Measurements from ENCODE around the gene NEK6.

NEK6 gene

GRCh38 chr9:124265551-124265950 lies 7.8 kb downstream of the NEK6 start:
- Histone ChIP-seq H3K9me3 (ENCODE audit: control insufficient read depth, insufficient read depth, low read length) (no peaks in the 10 kb centered on the region), H3K4me3 (ENCODE audit: low read length) (peak overlapping the region; percentile 52), H3F3A (ENCODE audit: control insufficient read depth, insufficient read depth) (peaks cover 11% of the 10 kb centered on the region)

DNA sequence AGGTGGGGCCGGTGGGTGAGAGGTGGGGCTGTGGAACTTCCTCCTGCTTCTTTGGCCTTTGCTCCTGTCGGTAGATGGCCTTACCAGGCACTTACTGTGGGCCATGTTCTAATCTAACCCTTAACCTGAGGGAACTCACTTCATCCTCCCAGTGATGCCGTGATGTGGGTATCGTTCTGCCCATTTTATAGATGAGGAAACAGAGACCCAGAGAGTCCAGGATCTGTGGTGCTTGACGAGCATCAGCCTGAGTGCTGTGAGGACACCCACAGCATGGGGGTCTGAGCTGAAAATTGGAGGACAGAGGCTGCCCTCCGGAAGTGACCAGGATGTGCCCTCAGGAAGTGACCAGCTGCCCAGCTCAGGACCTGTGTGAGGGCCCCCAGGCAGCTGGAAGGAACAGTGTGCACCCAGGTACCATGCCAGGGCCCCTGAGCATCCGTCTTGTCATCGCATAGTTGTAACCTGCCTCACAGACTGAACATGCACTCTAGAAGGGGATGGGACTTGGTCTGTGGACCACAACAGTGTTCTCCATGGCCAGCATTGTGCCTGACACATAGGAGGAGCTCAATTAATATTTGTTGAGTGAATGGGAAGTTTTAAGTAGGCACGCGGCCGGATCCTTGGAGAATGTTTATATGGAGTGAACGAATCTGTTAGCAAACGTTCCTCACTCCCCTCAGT lies 8.5 kb downstream of the NEK6 start:
- Histone ChIP-seq H3K4me1 (ENCODE audit: control insufficient read depth, low read length) (peaks cover 86% of the 10 kb centered on the region), H3K9me3 (ENCODE audit: control insufficient read depth, insufficient read depth, low read length) (no peaks in the 10 kb centered on the region), H3F3A (ENCODE audit: control insufficient read depth, insufficient read depth) (peaks cover 4% of the 10 kb centered on the region; the same call in 1 of the 2 replicates), H3K4me3 (ENCODE audit: low read length) (no peak overlapping the region), H3K79me2 (ENCODE audit: control insufficient read depth, low read length) (peaks cover 68% of the 10 kb centered on the region), H3K9me2 (replicated peaks; ENCODE audit: control insufficient read depth, low read length) (no peaks in the 10 kb centered on the region), H3K4me2 (ENCODE audit: low read length) (peak overlapping the region; percentile 82), H4K20me1 (ENCODE audit: control insufficient read depth, insufficient read depth, low read depth, low read length) (peaks cover 3% of the 10 kb centered on the region; the same call in 1 of the 2 replicates), H3K27ac (ENCODE audit: low read depth, low read length) (peak overlapping the region; percentile 77), H3K36me3 (ENCODE audit: control insufficient read depth, low read length) (no peaks in the 10 kb centered on the region; the same call in 1 of the 2 replicates), H3K27me3 (ENCODE audit: control insufficient read depth, low read length) (peaks cover 27% of the 10 kb centered on the region)
- no peak for TF ChIP-seq EZH2phosphoT487 (IDR thresholded peaks at IDR 0.05; ENCODE audit: borderline replicate concordance, low read length)
- TF ChIP-seq, protein P1, sequence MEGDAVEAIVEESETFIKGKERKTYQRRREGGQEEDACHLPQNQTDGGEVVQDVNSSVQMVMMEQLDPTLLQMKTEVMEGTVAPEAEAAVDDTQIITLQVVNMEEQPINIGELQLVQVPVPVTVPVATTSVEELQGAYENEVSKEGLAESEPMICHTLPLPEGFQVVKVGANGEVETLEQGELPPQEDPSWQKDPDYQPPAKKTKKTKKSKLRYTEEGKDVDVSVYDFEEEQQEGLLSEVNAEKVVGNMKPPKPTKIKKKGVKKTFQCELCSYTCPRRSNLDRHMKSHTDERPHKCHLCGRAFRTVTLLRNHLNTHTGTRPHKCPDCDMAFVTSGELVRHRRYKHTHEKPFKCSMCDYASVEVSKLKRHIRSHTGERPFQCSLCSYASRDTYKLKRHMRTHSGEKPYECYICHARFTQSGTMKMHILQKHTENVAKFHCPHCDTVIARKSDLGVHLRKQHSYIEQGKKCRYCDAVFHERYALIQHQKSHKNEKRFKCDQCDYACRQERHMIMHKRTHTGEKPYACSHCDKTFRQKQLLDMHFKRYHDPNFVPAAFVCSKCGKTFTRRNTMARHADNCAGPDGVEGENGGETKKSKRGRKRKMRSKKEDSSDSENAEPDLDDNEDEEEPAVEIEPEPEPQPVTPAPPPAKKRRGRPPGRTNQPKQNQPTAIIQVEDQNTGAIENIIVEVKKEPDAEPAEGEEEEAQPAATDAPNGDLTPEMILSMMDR (IDR thresholded peaks at IDR 0.05; ENCODE audit: low read depth, low read length, poor library complexity, severe bottlenecking) = no peak

More at GRCh38 chr9:124265551-124265950, 7.8 kb downstream of the NEK6 start:
- Histone ChIP-seq H3K4me1 (ENCODE audit: control insufficient read depth, low read length) (peaks cover 90% of the 10 kb centered on the region), H3K9me2 (replicated peaks; ENCODE audit: control insufficient read depth, low read length) (no peaks in the 10 kb centered on the region), H3K79me2 (ENCODE audit: control insufficient read depth, low read length) (peaks cover 70% of the 10 kb centered on the region), H3K36me3 (ENCODE audit: control insufficient read depth, low read length) (no peaks in the 10 kb centered on the region; the same call in 1 of the 2 replicates), H3K4me2 (ENCODE audit: low read length) (peak overlapping the region; percentile 82), H3K27me3 (ENCODE audit: control insufficient read depth, low read length) (peaks cover 30% of the 10 kb centered on the region), H4K20me1 (ENCODE audit: control insufficient read depth, insufficient read depth, low read depth, low read length) (peaks cover 3% of the 10 kb centered on the region; the same call in 1 of the 2 replicates), H3K27ac (ENCODE audit: low read depth, low read length) (peak overlapping the region; percentile 77)
- TF ChIP-seq, protein P1 (IDR thresholded peaks at IDR 0.05; ENCODE audit: low read depth, low read length, poor library complexity, severe bottlenecking) = no peak
- TF ChIP-seq EZH2phosphoT487 (IDR thresholded peaks at IDR 0.05; ENCODE audit: borderline replicate concordance, low read length) = no peak

DNA sequence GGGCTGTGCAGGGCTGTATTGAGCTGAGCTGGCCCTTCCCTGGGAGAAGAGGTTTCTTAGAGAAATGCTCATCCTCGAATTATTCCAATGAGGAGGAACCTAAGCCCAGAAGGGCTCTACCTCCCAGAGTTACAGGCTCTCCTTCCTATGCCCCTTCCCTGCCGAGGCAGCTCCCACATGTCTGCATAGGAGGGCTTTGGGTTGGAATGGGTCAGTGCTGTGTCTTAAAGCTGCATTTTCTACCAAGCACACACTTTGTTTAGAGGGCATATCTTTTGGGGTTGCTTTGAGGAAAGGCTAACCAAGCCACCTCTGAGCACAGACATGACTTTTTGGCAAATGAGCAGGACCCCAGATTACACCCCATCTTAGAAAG lies 9.1 kb downstream of the NEK6 start:
- H3K36me3 ChIP-seq (ENCODE audit: control insufficient read depth, low read length) = no peaks in the 10 kb centered on the region; the same call in 1 of the 2 replicates
- H3K9me2 ChIP-seq (replicated peaks; ENCODE audit: control insufficient read depth, low read length) = no peaks in the 10 kb centered on the region
- H4K20me1 ChIP-seq (ENCODE audit: control insufficient read depth, insufficient read depth, low read depth, low read length) = peaks cover 5% of the 10 kb centered on the region; the same call in 1 of the 2 replicates
- H3K27ac ChIP-seq (ENCODE audit: low read depth, low read length) = no peak overlapping the region
- no peaks in the 10 kb centered on the region for H3F3A ChIP-seq (ENCODE audit: control insufficient read depth, insufficient read depth)
- peak overlapping the region; percentile 82 for H3K4me2 ChIP-seq (ENCODE audit: low read length)
- H3K79me2 ChIP-seq (ENCODE audit: control insufficient read depth, low read length) = peaks cover 64% of the 10 kb centered on the region
- H3K4me1 ChIP-seq (ENCODE audit: control insufficient read depth, low read length) = peaks cover 80% of the 10 kb centered on the region
- H3K27me3 ChIP-seq (ENCODE audit: control insufficient read depth, low read length) = peaks cover 24% of the 10 kb centered on the region
- no peaks in the 10 kb centered on the region for H3K9me3 ChIP-seq (ENCODE audit: control insufficient read depth, insufficient read depth, low read length)
- H3K4me3 ChIP-seq (ENCODE audit: low read length) = no peak overlapping the region
- TF ChIP-seq, protein P1 (IDR thresholded peaks at IDR 0.05; ENCODE audit: low read depth, low read length, poor library complexity, severe bottlenecking) = no peak
- no peak for TF ChIP-seq EZH2phosphoT487 (IDR thresholded peaks at IDR 0.05; ENCODE audit: borderline replicate concordance, low read length)
